Type B pancreatic cell (in vitro differentiated cells): ENCODE measurements around the gene LTBP2. TPM values are rescaled to one million over a fixed set of nuclear protein-coding genes. Genes with fewer than 3 reads are reported as not detected.

Source experiments
- DNase-seq: peaks from one replicate; pipeline ENCODE4 v3.0.0; 2021; ENCODE audit warnings: mixed read lengths; ENCODE audit not compliant: unreplicated experiment; ENCODE audit errors: extremely low spot score
- H3K27ac Mint-ChIP-seq: 2 replicates; pipeline ENCODE4 v1.8.0; 2021; ENCODE audit warnings: mild to moderate bottlenecking, mixed read lengths
- H3K27me3 Mint-ChIP-seq: 2 replicates; pipeline ENCODE4 v1.8.0; 2021; ENCODE audit warnings: mixed read lengths
- H3K36me3 Mint-ChIP-seq: 2 replicates; pipeline ENCODE4 v1.8.0; 2021; ENCODE audit warnings: mixed read lengths
- H3K4me1 Mint-ChIP-seq: one replicate; pipeline ENCODE4 v1.8.0; 2021; ENCODE audit warnings: mixed read lengths; ENCODE audit not compliant: unreplicated experiment
- H3K4me3 Mint-ChIP-seq: 2 replicates; pipeline ENCODE4 v1.8.0; 2021; ENCODE audit warnings: mild to moderate bottlenecking, mixed read lengths
- H3K9me3 Mint-ChIP-seq: 2 replicates; pipeline ENCODE4 v1.8.0; 2021; ENCODE audit warnings: mixed read lengths
- CTCF ChIP-seq: fragments of 200-600 bp; sonication (generic); conservative IDR thresholded peaks from 2 replicates; pipeline ENCODE4 v1.5.0; 2021; ENCODE audit warnings: antibody characterized with exemption, mild to moderate bottlenecking
- total RNA-seq: library from RNA; stranded (reverse); gene quantifications from 2 replicates; pipeline ENCODE4 v1.2.1, GENCODE V29; 2021; ENCODE audit warnings: low replicate concordance

Gene LTBP2
- total RNA-seq, 1 donor from 2014 or later: 1.1 TPM

DNA sequence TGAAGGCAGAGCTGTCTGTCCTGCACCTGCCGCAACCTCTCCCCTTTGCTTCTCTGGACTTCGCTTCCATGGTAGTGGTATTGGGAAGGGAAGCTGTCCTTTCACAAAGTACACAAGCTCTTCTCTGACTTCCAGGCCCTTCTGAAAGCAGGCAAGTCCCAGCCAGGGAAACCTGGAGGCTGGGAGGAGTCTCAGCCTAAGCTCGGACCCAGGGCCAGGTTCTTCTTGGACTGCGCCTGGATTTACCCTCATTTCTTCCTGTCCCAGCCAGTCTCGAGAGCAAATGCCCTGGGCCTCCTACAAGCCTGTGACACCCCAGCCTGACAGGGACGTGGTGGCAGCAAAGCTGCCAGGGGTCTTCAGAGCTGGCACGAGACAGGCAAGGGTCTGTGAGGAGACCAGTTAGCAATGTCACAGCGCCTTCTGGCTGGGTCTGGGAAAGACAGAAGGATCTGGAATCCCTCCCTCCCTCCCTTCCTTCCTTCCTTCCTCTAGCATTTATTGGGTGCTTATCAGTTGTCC, 96.1 kb downstream of the LTBP2 start:
- no peak overlapping the region for H3K27ac Mint-ChIP-seq
- H3K4me1 Mint-ChIP-seq: peaks cover 6% of the 10 kb centered on the region
- no peak for DNase-seq
- no peak for TF ChIP-seq CTCF
- H3K4me3 Mint-ChIP-seq: no peak overlapping the region
- no peaks in the 10 kb centered on the region for H3K9me3 Mint-ChIP-seq
- H3K36me3 Mint-ChIP-seq: no peaks in the 10 kb centered on the region
- peaks cover 3% of the 10 kb centered on the region for H3K27me3 Mint-ChIP-seq

DNA sequence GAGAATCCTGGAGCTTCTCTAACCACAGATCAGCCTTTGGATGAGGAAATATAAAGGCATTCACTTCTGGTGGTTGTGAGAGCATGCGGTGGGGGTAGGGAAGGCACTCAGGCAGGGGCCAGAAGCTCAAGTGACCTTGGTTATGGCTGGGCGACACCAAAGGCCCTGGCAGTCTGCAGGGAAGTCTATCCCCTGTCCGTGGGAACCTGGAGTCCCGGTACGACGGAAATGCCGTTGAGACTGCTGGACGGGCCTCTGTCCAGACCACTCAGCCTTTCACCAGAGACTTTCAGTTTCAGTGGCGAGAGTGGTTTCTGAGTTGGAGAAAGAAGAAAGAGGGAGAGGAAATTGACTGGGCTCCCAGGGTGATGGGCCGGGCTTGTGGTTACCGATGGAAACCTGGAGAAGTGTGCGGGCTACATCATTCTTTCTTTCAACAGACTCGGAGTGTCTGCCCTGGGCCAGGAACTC, 97.5 kb downstream of the LTBP2 start:
- H3K27ac Mint-ChIP-seq: no peak overlapping the region
- H3K27me3 Mint-ChIP-seq: peaks cover 6% of the 10 kb centered on the region
- peaks cover 6% of the 10 kb centered on the region for H3K4me1 Mint-ChIP-seq
- no peaks in the 10 kb centered on the region for H3K9me3 Mint-ChIP-seq
- no peak for TF ChIP-seq CTCF
- no peak overlapping the region for H3K4me3 Mint-ChIP-seq
- no peaks in the 10 kb centered on the region for H3K36me3 Mint-ChIP-seq
- no peak for DNase-seq

DNA sequence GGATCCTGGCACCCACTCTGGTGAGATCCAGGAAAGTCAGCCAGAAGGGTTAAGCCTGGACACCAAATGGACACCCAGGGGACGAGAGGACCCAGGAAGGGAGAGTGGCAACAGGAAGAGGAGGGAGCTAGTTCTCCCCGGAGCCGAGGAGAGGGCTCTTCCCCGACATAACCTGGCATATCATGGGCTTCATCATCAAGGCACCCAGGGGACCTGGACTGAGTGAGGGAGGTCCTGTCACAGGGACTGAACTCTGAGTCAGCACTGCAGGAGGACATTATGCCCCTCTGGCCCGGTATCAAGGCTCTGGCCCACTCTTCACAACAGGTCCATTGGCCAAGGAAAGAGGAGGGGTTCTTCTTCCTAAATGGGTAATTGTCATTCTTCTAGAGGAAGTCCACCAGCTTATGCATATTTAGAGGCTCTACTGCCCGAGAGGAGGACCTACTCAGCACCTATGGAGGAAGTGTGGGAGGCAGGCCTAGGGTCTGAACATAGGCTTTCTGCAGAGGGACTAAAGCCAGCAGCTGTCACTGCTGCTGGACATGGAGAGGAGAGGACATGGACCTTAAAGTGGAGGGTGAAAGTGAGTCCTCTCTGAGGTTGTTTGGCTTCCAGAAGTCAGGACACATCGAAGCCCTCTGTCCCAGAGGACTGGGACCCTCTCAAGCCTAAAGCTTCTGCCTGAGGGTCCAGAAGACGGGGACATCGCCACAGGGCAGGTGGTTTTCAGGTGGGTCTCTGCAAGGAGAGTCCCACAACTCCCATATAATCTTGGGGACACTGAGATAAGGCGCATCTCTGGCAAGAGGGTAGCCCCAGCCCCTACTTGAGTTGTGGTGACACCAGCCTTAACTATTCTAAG, 99.8 kb downstream of the LTBP2 start:
- peaks cover 8% of the 10 kb centered on the region for H3K27me3 Mint-ChIP-seq
- H3K36me3 Mint-ChIP-seq: no peaks in the 10 kb centered on the region
- no peaks in the 10 kb centered on the region for H3K4me1 Mint-ChIP-seq
- H3K4me3 Mint-ChIP-seq: no peak overlapping the region
- no peak overlapping the region for H3K27ac Mint-ChIP-seq
- no peak for DNase-seq
- TF ChIP-seq CTCF: no peak
- H3K9me3 Mint-ChIP-seq: no peaks in the 10 kb centered on the region

DNA sequence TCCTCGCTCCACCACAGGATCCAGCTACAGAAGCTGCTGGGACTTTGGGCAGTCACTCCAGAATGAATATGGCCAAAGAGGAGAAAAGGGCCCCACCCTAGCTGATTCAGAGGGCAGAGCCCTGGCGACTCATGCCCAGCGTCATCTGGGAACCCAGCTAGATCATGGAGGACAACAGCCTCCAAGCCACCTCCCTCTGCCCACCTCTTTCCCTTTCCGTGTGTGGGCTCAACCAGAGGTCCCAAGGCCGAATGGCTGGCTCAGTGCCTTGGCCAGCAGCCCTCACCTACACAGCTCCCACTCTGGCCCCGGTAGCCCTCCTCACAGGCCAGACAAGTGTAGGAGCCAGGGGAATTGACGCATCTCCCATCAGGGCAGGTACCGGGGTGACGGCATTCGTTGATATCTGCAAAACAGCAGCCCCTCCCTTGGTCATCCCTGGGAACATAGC, 101.1 kb downstream of the LTBP2 start:
- H3K4me1 Mint-ChIP-seq: no peaks in the 10 kb centered on the region
- no peaks in the 10 kb centered on the region for H3K36me3 Mint-ChIP-seq
- H3K4me3 Mint-ChIP-seq: no peak overlapping the region
- H3K27ac Mint-ChIP-seq: no peak overlapping the region
- no peaks in the 10 kb centered on the region for H3K9me3 Mint-ChIP-seq
- H3K27me3 Mint-ChIP-seq: peaks cover 8% of the 10 kb centered on the region
- no peak for TF ChIP-seq CTCF
- DNase-seq: no peak

DNA sequence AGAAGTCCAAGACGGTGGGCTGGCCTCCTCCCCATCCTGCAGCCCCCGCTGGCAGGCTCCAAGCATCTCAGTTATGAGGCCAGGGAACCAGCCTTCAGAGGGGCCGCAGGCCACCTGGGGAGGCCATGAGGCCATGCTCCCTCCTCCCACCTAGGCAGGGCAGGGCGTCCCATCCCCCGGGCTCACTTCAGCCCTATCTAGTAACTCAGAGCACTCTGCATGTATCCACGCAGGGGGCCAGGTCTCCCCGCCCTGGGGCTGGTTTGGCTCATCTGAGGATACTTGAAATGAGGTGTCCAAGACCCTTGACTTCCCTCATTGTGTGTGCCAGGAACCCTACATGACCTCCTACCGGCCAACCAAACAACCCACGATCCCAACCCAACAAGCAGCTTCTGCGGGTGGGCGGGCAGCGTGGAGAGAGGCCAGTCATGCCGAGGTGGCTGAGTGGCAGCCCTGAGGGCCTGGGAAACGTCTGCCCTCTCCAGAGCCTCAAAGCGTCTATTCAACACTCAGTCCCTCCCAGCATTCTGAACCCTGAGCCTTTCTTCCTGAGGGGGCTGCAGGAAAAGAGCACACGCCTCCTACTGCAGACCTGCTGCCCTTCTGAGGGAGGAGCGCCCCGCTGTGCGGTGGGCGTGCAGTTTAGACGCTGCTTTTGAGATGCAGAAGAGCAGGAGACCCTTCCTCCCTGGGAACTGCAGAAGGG, 101.7 kb downstream of the LTBP2 start:
- no peak for DNase-seq
- Mint-ChIP-seq H3K9me3 (no peaks in the 10 kb centered on the region), H3K4me1 (no peaks in the 10 kb centered on the region), H3K4me3 (no peak overlapping the region), H3K27me3 (peaks cover 8% of the 10 kb centered on the region), H3K27ac (no peak overlapping the region), H3K36me3 (no peaks in the 10 kb centered on the region)
- no peak for TF ChIP-seq CTCF
